GM12873 (cell line): Measurements from ENCODE around the gene MAOA.

Experiments
- TF ChIP-seq, protein P1 (sequence below): IDR thresholded peaks from 2 replicates; pipeline ENCODE4 v1.5.1; 2012; ENCODE audit warnings: low read depth, mild to moderate bottlenecking, moderate library complexity, low read length, control low read depth; ENCODE audit not compliant: insufficient read depth; ENCODE audit errors: missing control alignments

MAOA gene

DNA sequence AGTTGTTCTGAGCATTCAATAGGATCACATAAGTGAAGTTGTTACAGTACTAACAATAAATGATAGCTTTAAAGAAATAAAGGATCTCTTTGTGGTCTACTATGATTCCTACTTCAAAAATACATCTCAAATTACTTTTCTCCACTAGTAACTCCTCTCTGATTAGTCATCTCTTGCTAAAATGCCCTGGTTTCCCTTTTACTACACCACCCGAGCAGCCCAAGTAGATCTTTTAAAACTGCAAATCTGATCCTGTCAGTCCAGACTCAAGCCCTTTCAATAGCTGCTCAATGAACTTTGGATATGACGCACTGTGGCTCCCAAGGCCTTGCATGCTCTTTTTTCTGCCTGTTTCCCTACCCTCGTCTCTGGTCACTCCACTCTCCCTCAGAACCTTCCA lies 97.5 kb downstream of the MAOA start:
- TF ChIP-seq, protein P1, sequence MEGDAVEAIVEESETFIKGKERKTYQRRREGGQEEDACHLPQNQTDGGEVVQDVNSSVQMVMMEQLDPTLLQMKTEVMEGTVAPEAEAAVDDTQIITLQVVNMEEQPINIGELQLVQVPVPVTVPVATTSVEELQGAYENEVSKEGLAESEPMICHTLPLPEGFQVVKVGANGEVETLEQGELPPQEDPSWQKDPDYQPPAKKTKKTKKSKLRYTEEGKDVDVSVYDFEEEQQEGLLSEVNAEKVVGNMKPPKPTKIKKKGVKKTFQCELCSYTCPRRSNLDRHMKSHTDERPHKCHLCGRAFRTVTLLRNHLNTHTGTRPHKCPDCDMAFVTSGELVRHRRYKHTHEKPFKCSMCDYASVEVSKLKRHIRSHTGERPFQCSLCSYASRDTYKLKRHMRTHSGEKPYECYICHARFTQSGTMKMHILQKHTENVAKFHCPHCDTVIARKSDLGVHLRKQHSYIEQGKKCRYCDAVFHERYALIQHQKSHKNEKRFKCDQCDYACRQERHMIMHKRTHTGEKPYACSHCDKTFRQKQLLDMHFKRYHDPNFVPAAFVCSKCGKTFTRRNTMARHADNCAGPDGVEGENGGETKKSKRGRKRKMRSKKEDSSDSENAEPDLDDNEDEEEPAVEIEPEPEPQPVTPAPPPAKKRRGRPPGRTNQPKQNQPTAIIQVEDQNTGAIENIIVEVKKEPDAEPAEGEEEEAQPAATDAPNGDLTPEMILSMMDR, result no peak

DNA sequence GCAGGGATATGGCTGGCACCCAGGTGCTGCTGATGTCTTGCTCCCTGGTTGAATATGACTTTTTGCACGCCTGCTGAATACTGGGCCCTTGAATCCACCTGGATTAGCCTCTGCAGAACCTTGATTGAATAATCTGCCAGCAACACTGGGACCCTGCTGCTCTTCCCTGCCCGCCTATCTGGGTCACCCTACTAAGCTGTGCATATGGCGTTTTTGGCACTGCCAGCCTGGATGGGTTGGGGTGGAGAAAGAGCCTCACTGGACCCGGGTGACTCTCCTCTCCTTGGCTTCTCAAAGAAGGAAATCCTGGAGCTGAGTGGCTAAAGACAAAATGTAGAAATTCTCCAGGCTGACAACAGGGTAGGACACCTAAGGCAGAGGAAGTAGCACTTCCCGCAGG lies 100.0 kb downstream of the MAOA start:
- TF ChIP-seq, protein P1, result no peak

DNA sequence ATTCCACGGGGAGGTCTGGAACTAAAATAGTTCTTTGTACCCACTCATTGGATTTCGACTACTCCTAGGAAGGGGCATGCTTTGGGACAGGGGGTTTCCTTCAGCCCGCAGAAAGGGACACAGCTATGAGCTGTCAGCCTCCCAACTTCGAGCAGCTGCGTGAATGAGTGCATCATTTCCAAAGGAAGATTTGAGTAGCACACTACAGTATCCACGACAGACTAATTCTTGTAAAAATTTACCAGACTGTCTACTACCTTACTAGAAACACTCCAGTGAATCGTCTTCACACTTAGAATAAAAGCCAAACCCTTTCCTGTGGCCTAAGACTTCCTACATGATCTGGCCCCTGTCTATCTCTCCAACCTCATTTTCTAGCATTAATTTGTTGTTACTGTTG lies 101.9 kb downstream of the MAOA start:
- TF ChIP-seq, protein P1, result no peak

DNA sequence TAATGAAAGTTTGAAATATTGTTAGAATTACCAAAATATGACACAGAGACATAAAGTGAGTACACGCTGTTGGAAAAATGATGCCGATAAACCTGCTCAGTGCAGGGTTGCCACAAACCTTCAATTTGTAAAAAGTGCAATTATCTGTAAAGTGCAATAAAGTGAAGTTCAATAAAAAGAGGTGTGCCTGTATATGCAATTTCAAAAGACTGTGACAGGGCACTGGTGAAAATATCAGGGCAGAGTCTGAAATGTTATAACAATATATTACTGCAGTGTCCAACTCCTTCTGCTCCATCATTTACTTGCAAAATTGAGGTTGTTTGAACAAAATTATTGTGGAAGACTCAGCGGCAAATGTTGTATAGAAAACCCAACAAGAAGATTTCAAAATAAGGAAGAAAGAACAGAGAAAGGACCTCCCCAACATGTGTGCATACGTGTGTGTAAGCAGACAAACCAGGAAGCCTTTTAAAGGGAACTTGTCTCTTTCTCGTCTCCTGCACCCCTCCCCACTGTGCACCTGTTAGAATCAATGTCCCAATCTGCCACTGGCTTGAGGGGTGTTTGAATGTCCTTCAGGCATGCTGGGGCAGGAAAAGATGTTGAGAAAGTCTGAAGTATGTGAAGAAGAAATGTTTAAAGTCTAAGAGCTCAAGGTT lies 130.0 kb downstream of the MAOA start:
- TF ChIP-seq, protein P1, result no peak
